ENCODE measurements around the gene UQCRFS1. TPM values are rescaled to one million over a fixed set of nuclear protein-coding genes. Genes with fewer than 3 reads are reported as not detected.
"Not testable (repeated sequence)": the region's sequence is repeated elsewhere in the genome, so short reads cannot be mapped to it uniquely, and the experiment has no call there.

Gene UQCRFS1
- total RNA-seq, 6 experiments from 2014 or later, result 35.0 to 40.6 (median 36.6) TPM

DNA sequence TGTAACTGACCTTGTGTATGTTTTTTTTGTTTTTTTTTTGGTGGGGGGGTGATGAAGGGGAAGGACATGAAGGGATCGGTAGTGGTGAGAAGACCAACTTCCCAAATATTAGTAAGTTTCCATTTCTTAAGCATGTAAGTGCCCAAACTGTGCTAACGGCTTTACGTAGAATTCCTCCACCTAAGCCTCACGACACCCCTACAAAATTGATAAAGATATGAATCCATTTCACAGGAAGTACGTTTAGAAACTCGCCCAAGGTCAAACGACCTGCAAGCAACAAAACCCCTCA is 649 bp downstream of the UQCRFS1 start:
- Mint-ChIP-seq H3K27ac (peak overlapping the region; percentile 89), H3K36me3 (ENCODE audit: low read depth) (peaks cover 27% of the 10 kb centered on the region), H3K4me3 (peak overlapping the region; percentile 92), H3K27me3 (ENCODE audit: insufficient read depth) (peaks cover 3% of the 10 kb centered on the region), H3K9me3 (peaks cover 4% of the 10 kb centered on the region; the same call in 1 of the 2 replicates), H3K4me1 (ENCODE audit: low read depth) (peaks cover 43% of the 10 kb centered on the region)
- TF ChIP-seq, protein P1, sequence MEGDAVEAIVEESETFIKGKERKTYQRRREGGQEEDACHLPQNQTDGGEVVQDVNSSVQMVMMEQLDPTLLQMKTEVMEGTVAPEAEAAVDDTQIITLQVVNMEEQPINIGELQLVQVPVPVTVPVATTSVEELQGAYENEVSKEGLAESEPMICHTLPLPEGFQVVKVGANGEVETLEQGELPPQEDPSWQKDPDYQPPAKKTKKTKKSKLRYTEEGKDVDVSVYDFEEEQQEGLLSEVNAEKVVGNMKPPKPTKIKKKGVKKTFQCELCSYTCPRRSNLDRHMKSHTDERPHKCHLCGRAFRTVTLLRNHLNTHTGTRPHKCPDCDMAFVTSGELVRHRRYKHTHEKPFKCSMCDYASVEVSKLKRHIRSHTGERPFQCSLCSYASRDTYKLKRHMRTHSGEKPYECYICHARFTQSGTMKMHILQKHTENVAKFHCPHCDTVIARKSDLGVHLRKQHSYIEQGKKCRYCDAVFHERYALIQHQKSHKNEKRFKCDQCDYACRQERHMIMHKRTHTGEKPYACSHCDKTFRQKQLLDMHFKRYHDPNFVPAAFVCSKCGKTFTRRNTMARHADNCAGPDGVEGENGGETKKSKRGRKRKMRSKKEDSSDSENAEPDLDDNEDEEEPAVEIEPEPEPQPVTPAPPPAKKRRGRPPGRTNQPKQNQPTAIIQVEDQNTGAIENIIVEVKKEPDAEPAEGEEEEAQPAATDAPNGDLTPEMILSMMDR (IDR thresholded peaks at IDR 0.05), result no peak
- DNase-seq, result no peak

GRCh38 chr19:29211562-29212355 is 1.2 kb downstream of the UQCRFS1 start:
- TF ChIP-seq, protein P1 (IDR thresholded peaks at IDR 0.05), result no peak
- peak overlapping the region; percentile 89 for H3K27ac Mint-ChIP-seq
- H3K36me3 Mint-ChIP-seq (ENCODE audit: low read depth), result peaks cover 29% of the 10 kb centered on the region
- DNase-seq, result no peak
- H3K27me3 Mint-ChIP-seq (ENCODE audit: insufficient read depth), result peaks cover 3% of the 10 kb centered on the region
- H3K9me3 Mint-ChIP-seq, result peaks cover 4% of the 10 kb centered on the region; the same call in 1 of the 2 replicates
- peaks cover 43% of the 10 kb centered on the region for H3K4me1 Mint-ChIP-seq (ENCODE audit: low read depth)
- H3K4me3 Mint-ChIP-seq, result peak overlapping the region; percentile 92

GRCh38 chr19:29211041-29211440 is 1.9 kb downstream of the UQCRFS1 start:
- H3K36me3 Mint-ChIP-seq (ENCODE audit: low read depth), result peaks cover 36% of the 10 kb centered on the region
- H3K4me3 Mint-ChIP-seq, result peak overlapping the region; percentile 92
- not testable (repeated sequence) for DNase-seq; H3K9me3 Mint-ChIP-seq; H3K27me3 Mint-ChIP-seq (ENCODE audit: insufficient read depth)
- H3K27ac Mint-ChIP-seq, result peak overlapping the region; percentile 89; the same call in 1 of the 2 replicates
- peaks cover 43% of the 10 kb centered on the region for H3K4me1 Mint-ChIP-seq (ENCODE audit: low read depth)

GRCh38 chr19:29210502-29210901 is 2.4 kb downstream of the UQCRFS1 start:
- H3K27ac Mint-ChIP-seq, H3K4me3 Mint-ChIP-seq: not testable (repeated sequence)

GRCh38 chr19:29207403-29208187 is 5.4 kb downstream of the UQCRFS1 start:
- not testable (repeated sequence) for H3K27me3 Mint-ChIP-seq (ENCODE audit: insufficient read depth); DNase-seq; H3K9me3 Mint-ChIP-seq; H3K27ac Mint-ChIP-seq; H3K4me3 Mint-ChIP-seq
- Mint-ChIP-seq H3K36me3 (ENCODE audit: low read depth) (peaks cover 40% of the 10 kb centered on the region), H3K4me1 (ENCODE audit: low read depth) (peaks cover 37% of the 10 kb centered on the region)

More at GRCh38 chr19:29210502-29210901, 2.4 kb downstream of the UQCRFS1 start:
- H3K9me3 Mint-ChIP-seq; DNase-seq; H3K27me3 Mint-ChIP-seq (ENCODE audit: insufficient read depth): not testable (repeated sequence)
- Mint-ChIP-seq H3K4me1 (ENCODE audit: low read depth) (peaks cover 43% of the 10 kb centered on the region), H3K36me3 (ENCODE audit: low read depth) (peaks cover 40% of the 10 kb centered on the region)

GRCh38 chr19:29206453-29206852 is 6.5 kb downstream of the UQCRFS1 start:
- H3K27ac Mint-ChIP-seq, result no peak overlapping the region
- H3K27me3 Mint-ChIP-seq (ENCODE audit: insufficient read depth), result peaks cover 4% of the 10 kb centered on the region
- H3K4me1 Mint-ChIP-seq (ENCODE audit: low read depth), result peaks cover 29% of the 10 kb centered on the region
- TF ChIP-seq, protein P1 (IDR thresholded peaks at IDR 0.05), result no peak
- H3K9me3 Mint-ChIP-seq, result peaks cover 4% of the 10 kb centered on the region; the same call in 1 of the 2 replicates
- H3K36me3 Mint-ChIP-seq (ENCODE audit: low read depth), result peaks cover 29% of the 10 kb centered on the region
- DNase-seq, result no peak
- H3K4me3 Mint-ChIP-seq, result no peak overlapping the region

DNA sequence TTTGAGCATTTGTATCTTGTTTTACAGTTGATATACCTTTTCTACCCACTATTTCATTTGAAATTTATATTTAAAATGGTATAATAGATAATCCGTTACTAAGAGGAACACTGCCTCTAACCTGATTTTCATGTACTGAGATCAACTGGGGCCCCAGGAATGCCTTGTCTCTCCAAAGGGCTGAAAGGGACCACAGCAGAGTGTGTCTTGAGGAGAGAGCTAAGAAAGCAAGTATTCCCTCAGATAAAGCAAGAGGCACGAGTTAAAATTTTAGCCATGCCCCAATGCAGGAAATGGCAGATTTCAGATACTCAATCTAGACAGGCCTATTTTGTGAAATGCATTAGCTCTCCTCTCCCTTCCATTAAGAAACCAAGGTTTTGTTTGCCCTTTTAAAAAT is 10.7 kb downstream of the UQCRFS1 start:
- Mint-ChIP-seq H3K27me3 (ENCODE audit: insufficient read depth) (peaks cover 2% of the 10 kb centered on the region; the same call in 1 of the 2 replicates), H3K4me3 (no peak overlapping the region), H3K4me1 (ENCODE audit: low read depth) (no peaks in the 10 kb centered on the region), H3K9me3 (no peaks in the 10 kb centered on the region), H3K36me3 (ENCODE audit: low read depth) (peaks cover 13% of the 10 kb centered on the region), H3K27ac (no peak overlapping the region)
- TF ChIP-seq, protein P1 (IDR thresholded peaks at IDR 0.05), result no peak
- DNase-seq, result no peak

All from HFFc6 (cell line).